GM21360 (cell line): Measurements from ENCODE around the gene NR3C2.

Experiments used
- ATAC-seq: cut with Tn5 transposase; IDR thresholded peaks from one replicate; pipeline ENCODE4 v1.9.1; 2021; ENCODE audit warnings: mild to moderate bottlenecking, moderate library complexity; ENCODE audit not compliant: unreplicated experiment

NR3C2 gene

GRCh38 chr4:148441986-148442831 is at the start of gene NR3C2:
TSS of gene NR3C2 (minus strand) at chr4:148442414.
- peak; percentile 98 for ATAC-seq

GRCh38 chr4:148487181-148487580 is 45.0 kb upstream of the NR3C2 start:
- no peak for ATAC-seq

GRCh38 chr4:148481636-148482035 is 39.4 kb upstream of the NR3C2 start:
- ATAC-seq, result no peak

GRCh38 chr4:148477276-148477675 is 35.1 kb upstream of the NR3C2 start:
- ATAC-seq, result no peak

GRCh38 chr4:148469938-148470337 is 27.7 kb upstream of the NR3C2 start:
- no peak for ATAC-seq

GRCh38 chr4:148454835-148455234 is 12.6 kb upstream of the NR3C2 start:
- no peak for ATAC-seq

GRCh38 chr4:148453833-148454232 is 11.6 kb upstream of the NR3C2 start:
- no peak for ATAC-seq

- ATAC-seq, result no peak
Observed at GRCh38 chr4:148452970-148453369, 10.8 kb upstream of the NR3C2 start.

- ATAC-seq, result no peak
Observed at GRCh38 chr4:148449921-148450320, 7.7 kb upstream of the NR3C2 start.

- no peak for ATAC-seq
Observed at GRCh38 chr4:148448141-148448540, 5.9 kb upstream of the NR3C2 start.

GRCh38 chr4:148447681-148448080 is 5.5 kb upstream of the NR3C2 start:
- no peak for ATAC-seq

GRCh38 chr4:148445860-148446330 is 3.7 kb upstream of the NR3C2 start:
- no peak for ATAC-seq

GRCh38 chr4:148445071-148445859 is 3.1 kb upstream of the NR3C2 start:
- peak; percentile 16 for ATAC-seq

GRCh38 chr4:148444296-148445070 is 2.3 kb upstream of the NR3C2 start:
- ATAC-seq, result no peak

GRCh38 chr4:148443512-148444295 is 1.5 kb upstream of the NR3C2 start:
- ATAC-seq, result no peak

- peak; percentile 3 for ATAC-seq
Observed at GRCh38 chr4:148442832-148443511, 758 bp upstream of the NR3C2 start.

- ATAC-seq, result no peak
Observed at GRCh38 chr4:148441624-148441985, 609 bp downstream of the NR3C2 start.

- no peak for ATAC-seq
Observed at GRCh38 chr4:148438047-148438446, 4.2 kb downstream of the NR3C2 start.

GRCh38 chr4:148437439-148437838 is 4.8 kb downstream of the NR3C2 start:
- ATAC-seq, result no peak

GRCh38 chr4:148436512-148436911 is 5.7 kb downstream of the NR3C2 start:
- no peak for ATAC-seq
